ENCODE measurements around the gene RAI14. TPM values are rescaled to one million over a fixed set of nuclear protein-coding genes. Genes with fewer than 3 reads are reported as not detected.

Gene RAI14
- total RNA-seq, 1 experiment from 2014 or later, result 71.5 TPM

- Histone ChIP-seq H3K4me3 (ENCODE audit: low read depth, low read length) (no peak overlapping the region), H3K4me1 (peaks cover 54% of the 10 kb centered on the region), H3K27me3 (replicated peaks; ENCODE audit: control insufficient read depth, insufficient read depth, low read length) (no peaks in the 10 kb centered on the region), H3K9me3 (no peaks in the 10 kb centered on the region), H3K36me3 (ENCODE audit: control insufficient read depth, insufficient read depth, low read length) (no peaks in the 10 kb centered on the region)
- no peaks in the 10 kb centered on the region for H3K9me3 Mint-ChIP-seq (ENCODE audit: unreplicated experiment)
- peaks cover 24% of the 10 kb centered on the region for H3K36me3 Mint-ChIP-seq (ENCODE audit: insufficient read depth, unreplicated experiment)
- peak overlapping the region; percentile 88 for H3K27ac Mint-ChIP-seq (ENCODE audit: unreplicated experiment)
- ChIA-PET POLR2A (interaction anchor here (0.6 kb wide), 1 partner anchor 27 kb away, joined by 3 read pairs; no protein-coding TSS in a partner anchor), CTCF (interaction anchor here (0.7 kb wide), 1 partner anchor 28 kb away, joined by 3 read pairs; no protein-coding TSS in a partner anchor)
- no TSS peak for BruUV-seq (replicated peaks)
- TF ChIP-seq CTCF (IDR thresholded peaks at IDR 0.05; ENCODE audit: insufficient read depth in 1 of 2, low read depth in 1 of 2, low read length in 1 of 2, severe bottlenecking in 1 of 2, unreplicated experiment in 1 of 2), result no peak
- H3K4me3 Mint-ChIP-seq (ENCODE audit: unreplicated experiment), result peak overlapping the region; percentile 59
- peaks cover 50% of the 10 kb centered on the region for H3K4me1 Mint-ChIP-seq (ENCODE audit: low read depth, unreplicated experiment)
- no peak for DNase-seq
- no peaks in the 10 kb centered on the region for H3K27me3 Mint-ChIP-seq (ENCODE audit: insufficient read depth, unreplicated experiment)
- intact Hi-C loops (cut with micrococcal nuclease; ENCODE audit: unreplicated experiment), result loop anchor here (5.0 kb wide), 2 partner anchors 152 to 198 kb away; partner anchors contain the start of gene TTC23L
Observed at GRCh38 chr5:34684980-34685352, 28.8 kb downstream of the RAI14 start.

- POLR2A ChIA-PET, result interaction anchor here (0.6 kb wide), 1 partner anchor 28 kb away, joined by 3 read pairs; no protein-coding TSS in a partner anchor
Observed at GRCh38 chr5:34685485-34686165, 29.5 kb downstream of the RAI14 start.

More at GRCh38 chr5:34685485-34686165, 29.5 kb downstream of the RAI14 start:
- Histone ChIP-seq H3K27me3 (replicated peaks; ENCODE audit: control insufficient read depth, insufficient read depth, low read length) (no peaks in the 10 kb centered on the region), H3K36me3 (ENCODE audit: control insufficient read depth, insufficient read depth, low read length) (no peaks in the 10 kb centered on the region), H3K4me3 (ENCODE audit: low read depth, low read length) (no peak overlapping the region), H3K4me1 (peaks cover 56% of the 10 kb centered on the region), H3K9me3 (no peaks in the 10 kb centered on the region)
- H3K9me3 Mint-ChIP-seq (ENCODE audit: unreplicated experiment), result no peaks in the 10 kb centered on the region
- intact Hi-C loops (cut with micrococcal nuclease; ENCODE audit: unreplicated experiment), result loop anchor here (1.0 to 5.0 kb wide), 4 partner anchors 72 to 198 kb away; partner anchors contain the start of gene TTC23L
- H3K4me1 Mint-ChIP-seq (ENCODE audit: low read depth, unreplicated experiment), result peaks cover 50% of the 10 kb centered on the region
- TF ChIP-seq CTCF (IDR thresholded peaks at IDR 0.05; ENCODE audit: insufficient read depth in 1 of 2, low read depth in 1 of 2, low read length in 1 of 2, severe bottlenecking in 1 of 2, unreplicated experiment in 1 of 2), result no peak
- peaks cover 31% of the 10 kb centered on the region for H3K36me3 Mint-ChIP-seq (ENCODE audit: insufficient read depth, unreplicated experiment)
- peak overlapping the region; percentile 88 for H3K27ac Mint-ChIP-seq (ENCODE audit: unreplicated experiment)
- CTCF ChIA-PET, result interaction anchor here (0.7 to 1.9 kb wide), 2 partner anchors 29 to 200 kb away, joined by 3 to 7 read pairs; no protein-coding TSS in a partner anchor
- DNase-seq, result no peak
- no TSS peak for BruUV-seq (replicated peaks)
- peak overlapping the region; percentile 59 for H3K4me3 Mint-ChIP-seq (ENCODE audit: unreplicated experiment)
- no peaks in the 10 kb centered on the region for H3K27me3 Mint-ChIP-seq (ENCODE audit: insufficient read depth, unreplicated experiment)
